IPS-NIHi7 (cell line): Measurements from ENCODE around the gene DNM3.

Experiments used
- DNase-seq: peaks from one replicate; pipeline ENCODE4 v3.0.0; 2012; ENCODE audit warnings: mixed read lengths; ENCODE audit errors: extremely low spot score

The DNM3 gene

DNA sequence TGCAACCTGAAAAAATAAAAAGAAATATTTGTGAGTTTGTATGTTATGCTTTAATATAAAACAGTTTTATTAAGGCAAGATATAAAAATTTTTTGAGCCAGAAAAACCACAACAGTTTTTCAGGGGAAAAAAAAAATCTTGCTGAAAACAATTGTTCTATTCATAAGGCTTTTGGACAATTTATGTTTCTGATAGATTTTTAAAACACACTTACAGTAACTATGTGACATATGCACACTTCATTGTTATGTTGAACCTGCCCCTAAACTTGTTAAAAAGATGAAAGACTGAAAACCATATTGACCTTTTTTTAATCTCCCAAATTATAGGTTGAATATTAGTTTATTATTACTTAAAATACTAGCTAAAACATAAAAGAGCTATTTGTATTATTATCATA lies 299.3 kb downstream of the DNM3 start:
- no peak for DNase-seq

DNA sequence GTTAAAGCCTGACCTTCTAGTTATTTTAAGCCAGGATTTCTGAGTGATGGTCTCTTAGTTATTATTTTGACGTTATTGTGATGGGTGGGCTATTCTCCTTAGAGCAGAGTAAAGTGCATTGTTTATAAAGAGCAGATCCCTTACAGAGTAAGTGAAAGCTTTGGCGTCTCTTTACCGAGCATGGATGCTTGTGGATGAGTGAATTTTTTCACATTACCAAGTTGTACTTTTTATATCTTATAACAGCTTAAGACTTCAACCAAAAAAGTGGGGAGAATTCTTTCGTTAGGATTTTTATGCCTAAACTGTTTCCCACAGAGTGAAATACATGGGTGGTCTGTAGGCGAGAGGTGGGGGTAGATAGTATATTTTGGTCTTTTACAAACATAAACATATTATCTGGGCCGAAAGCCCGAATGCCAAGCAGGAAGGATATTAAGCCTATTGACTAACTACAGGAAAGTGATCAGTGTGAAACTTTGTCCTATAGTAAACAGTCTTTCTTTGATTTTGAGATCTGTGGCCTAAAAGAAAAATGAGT lies 300.1 kb downstream of the DNM3 start:
- no peak for DNase-seq

DNA sequence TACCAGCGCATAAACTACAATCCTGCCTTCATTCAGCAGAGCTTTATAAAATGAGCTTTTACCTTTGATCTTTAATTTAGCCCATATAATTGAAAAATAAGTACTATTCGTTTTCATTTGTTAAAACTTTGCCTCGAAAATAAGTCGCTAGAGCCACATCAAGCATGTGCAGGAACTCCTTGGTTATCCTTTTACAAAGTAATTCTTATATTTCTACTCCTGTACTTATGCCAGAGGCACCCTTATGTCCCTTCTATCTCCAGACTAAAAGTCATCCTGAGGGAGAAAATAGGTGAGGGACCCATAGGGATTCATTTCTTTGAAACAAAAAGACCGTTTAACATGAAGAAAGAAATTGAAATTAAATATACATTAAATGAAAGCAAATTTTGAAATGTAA lies 301.0 kb downstream of the DNM3 start:
- no peak for DNase-seq

DNA sequence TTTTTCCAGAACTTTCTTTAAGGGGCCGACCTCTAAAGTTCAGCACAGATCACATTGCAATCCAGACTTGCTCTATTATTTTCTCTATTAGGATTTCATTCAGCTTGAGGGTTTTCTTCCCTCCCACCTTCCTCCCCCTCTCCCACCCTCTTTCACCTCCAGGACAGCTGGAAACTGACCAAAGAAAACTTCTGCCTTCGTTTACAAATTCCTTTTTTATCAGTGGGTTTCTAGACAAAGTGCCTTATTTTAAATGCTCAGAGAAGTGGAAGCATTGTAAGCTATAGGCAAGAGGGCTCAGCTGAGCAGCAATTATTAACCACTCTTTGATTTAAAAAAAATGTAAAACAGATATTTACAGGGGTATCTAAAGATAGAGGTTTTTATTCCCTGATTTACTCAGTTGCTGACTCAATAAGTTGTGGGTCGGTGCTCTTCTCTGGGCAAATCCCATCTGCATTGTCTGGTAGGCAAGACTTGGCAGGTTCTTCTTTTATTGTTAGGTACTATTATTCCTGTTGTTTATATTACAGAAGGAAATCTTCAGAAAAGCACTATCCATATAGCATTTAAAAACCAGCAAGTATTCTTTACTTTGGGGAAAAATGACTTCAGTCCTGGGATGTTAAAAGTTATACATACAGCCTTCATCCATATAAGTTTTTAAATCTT lies 302.2 kb downstream of the DNM3 start:
- no peak for DNase-seq

DNA sequence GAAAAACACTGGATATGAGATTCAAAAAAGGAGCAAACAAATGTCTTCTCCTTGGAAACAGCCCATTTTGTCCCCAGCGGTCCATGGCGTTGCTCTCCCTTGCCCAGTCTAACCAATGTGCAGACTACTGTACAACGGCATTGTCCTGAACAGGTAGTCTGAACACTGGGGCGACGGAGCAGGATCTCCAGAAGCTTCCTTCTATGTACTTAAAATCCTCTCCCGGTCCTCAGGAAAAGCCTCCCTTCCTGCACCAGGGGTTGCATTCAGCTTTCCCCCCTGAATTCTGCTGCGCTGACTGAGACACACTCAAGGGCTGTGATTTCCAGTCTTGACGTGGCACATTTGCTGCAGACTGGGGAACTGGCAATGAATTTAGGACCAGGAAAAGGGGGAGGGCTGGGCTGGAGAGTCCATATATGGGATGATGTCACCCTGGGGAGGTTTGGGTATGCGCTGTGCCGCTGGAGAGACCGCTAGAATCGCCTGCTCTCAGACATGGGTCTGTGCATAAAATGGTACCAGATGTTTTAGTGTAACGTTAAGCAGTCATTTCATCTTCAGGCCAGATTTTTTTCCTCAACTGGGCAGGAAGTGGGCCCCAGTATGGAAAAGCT lies 303.3 kb downstream of the DNM3 start:
- DNase-seq = no peak

GRCh38 chr1:172145231-172145651 lies 303.9 kb downstream of the DNM3 start:
- DNase-seq = no peak

DNA sequence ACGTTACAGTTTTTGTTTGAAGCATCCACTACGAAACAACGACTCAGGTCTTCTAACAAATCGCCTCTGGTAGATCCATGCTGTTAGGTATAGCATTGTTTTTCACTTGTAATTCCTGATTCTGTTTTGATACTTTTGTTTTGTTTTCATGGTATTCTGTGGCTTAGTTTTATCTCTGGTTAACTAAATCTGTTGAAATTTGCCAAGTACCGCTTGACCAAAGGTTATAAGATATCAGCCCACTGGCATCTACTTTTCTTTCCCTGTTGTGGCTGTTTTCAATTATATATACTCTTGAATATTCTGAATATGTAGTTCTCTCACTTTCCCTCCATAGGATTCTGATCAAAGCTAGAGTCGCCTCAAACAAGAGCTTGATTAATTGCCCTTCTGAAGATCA lies 304.4 kb downstream of the DNM3 start:
- DNase-seq = no peak

DNA sequence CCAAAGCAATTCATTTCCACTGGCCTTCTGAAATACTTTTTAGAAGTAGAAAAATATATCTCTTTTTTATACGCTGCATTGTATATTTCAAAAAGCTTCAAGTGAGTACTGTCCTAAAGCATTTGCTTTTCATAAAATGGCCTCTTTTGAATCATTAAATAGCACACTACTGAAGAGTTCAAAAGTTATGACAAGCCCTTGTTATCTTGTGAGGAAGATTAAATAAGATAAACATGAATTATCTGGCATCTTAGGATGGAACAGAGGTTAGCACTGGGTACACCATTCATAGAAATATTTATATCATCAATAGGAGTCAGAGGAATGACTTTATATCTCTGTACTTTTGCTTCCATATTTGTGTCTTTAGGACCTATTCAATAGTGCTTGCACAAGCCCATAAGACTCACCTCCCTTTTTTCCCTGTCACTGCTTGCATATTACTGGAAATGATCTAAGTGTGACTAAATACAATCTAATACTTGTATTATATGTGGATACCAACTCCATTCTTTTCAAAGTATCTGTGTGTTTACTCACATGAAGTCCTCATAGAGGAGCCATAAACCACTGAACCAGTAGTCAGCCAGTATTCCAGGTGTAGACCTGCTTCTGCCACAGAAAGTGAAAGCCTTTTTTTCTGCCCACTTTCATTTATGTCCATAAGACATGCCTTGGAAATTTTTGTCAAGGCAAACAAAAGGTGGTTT lies 305.0 kb downstream of the DNM3 start:
- DNase-seq = no peak

DNA sequence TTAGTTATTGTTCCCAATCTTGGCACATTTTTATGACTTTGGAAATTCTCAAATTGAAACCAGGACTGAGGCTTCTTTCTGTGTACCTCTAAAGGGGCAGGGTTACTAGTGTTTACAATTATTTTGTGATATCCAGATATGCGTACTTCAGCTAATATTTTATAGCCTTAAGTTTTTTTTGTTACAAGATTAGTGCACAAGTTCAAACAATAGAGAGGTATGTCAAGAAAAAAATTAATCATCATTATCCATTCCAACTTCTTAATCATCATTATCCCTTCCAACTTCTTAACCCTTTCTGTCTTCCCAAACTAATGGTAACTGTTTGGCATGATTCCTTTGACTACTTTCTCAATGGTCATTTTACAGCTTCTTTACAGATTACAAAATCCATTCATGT lies 306.2 kb downstream of the DNM3 start:
- DNase-seq = no peak

DNA sequence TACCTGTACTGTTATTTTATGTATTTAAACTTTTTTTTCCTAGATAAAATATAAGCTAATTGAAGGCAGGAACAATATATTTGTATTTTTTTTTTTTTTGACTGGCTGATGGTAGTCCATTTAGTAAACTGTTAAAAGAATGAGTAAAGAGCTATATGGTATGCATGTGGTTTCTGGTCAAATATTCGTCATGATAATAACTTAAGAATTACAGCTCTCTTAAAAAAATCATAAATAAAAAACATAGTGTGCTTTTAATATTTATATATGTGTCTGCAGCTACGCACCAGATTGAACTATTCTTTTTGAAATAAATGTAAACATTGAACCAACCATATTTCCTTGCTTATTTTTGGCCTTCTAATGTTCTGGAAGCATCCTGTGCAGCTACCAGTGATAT lies 306.9 kb downstream of the DNM3 start:
- DNase-seq = no peak

DNA sequence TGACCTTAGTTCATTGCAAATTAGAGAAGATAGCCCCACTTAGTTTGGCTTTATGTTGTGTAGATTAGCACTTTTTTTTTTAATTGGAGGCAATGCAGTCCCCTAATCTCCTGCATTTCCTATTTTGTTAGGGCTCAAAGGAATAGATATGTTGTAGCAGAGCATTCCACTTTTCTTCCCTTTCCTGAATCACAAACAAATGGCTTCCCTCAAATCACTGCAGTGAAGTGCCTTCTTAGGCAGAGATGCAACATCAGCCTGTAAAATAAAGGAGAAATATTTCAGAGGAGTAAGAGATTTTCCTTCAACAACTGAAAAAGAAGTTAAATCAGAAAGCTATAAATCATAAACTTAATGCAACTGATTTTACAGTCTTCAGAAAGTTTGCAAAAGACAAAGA lies 307.4 kb downstream of the DNM3 start:
- DNase-seq = no peak

GRCh38 chr1:172149346-172149745 lies 308.0 kb downstream of the DNM3 start:
- DNase-seq = no peak

- DNase-seq = no peak
These were observed 313.3 kb downstream of the DNM3 start for GRCh38 chr1:172154551-172154950.

DNA sequence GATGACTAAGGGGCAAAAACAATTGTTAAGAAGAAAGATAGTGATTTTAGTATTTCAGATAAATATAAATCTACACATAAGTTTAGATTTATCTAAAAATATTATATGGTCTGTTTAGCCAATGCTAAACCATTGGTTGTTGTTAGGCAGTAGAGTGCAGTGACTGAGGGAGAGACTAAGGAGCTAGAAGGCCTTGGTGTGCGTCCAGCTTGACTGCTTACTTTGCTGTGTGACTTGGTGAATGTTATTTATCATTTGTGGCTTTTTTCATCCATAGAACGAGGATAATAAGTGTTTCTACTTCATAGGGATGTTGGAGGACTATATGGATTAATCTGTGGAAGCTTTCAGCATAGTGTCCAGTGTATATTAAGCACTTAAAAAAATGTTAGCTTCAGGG lies 314.5 kb downstream of the DNM3 start:
- DNase-seq = no peak

DNA sequence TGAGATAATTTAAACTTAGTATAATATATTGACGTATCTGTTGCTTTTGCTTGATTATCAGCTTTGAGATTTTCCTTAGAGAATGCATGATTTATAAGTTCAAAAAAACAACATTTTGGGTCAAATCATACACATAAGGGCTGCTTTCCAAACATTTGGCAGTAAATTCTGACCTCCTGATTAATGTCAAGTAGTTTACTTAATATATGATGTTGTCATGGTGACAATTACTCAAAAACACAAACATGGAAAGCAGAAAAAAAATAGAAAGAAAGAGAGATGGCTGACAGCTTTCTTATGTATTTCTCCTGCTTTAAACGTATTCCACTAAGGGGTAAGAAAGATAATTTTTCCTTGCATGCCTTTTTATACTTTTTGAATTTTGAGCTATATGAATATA lies 320.9 kb downstream of the DNM3 start:
- no peak for DNase-seq

GRCh38 chr1:172163498-172164215 lies 322.4 kb downstream of the DNM3 start:
- no peak for DNase-seq

- no peak for DNase-seq
These were observed 324.1 kb downstream of the DNM3 start for GRCh38 chr1:172165403-172165802.

- no peak for DNase-seq
These were observed 326.7 kb downstream of the DNM3 start for GRCh38 chr1:172167796-172168596.

GRCh38 chr1:172168597-172168872 lies 327.2 kb downstream of the DNM3 start:
- DNase-seq = no peak

DNA sequence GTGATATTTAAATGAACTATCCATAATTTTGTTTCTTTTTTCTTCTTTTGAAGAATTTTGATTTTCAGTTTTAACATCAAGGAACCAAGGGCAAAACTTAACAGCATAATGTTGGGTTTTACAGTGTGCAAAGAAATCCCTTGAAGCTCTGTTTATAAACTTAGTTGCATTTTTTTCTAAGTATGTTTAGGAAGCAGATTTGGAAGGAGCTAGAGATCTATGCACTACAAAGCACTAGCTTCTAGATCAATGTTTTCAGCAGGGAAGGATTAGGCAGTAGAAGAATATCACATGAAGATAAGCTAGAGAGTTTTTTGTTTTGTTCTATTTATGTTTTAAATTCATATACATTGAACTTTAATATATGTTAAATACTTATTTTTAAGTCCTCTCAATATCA lies 328.5 kb downstream of the DNM3 start:
- no peak for DNase-seq

DNA sequence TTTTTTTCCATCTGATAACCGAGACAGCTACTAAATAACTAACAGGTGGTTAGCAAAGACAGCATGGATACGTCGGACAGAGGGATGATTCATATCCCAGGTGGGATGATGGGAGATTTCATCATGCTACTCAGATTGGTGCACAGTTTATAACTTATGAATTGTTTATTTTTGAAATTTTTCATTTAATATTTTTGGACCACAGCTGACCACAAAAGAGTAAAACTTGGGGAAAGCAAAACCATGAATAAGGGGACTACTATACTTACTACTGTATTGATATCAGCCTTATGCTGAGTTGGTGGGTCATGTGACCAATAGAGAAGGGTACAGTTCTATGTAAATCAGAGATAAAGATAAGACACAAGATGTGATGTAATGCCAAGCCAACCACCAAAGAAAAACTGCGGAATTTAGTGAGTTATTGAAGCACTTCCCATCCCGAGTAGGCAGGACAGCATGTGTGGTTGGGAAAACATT lies 331.1 kb downstream of the DNM3 start:
- DNase-seq = no peak

DNA sequence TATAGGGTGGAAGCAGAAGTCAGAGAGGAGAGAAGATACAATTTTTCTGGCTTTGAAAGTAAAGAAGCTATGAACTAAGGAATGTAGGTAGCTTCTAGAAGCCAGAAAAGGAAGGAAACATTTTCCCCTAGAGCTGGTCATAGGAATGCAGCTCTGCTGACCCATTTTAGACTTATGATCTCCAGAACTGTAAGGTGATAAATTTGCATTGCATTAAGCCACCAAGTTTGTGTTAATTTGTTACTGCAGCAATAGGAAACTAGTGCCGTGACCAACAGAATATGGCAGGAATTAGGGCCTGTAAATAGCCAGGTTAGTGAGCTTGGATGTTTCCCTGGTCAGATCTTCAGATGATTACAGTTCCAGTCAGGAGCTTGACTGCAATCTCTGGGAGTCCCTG lies 334.9 kb downstream of the DNM3 start:
- no peak for DNase-seq
